GM19043 (cell line): ENCODE data around the gene SYTL2.
"Not testable (repeated sequence)": the region's sequence is repeated elsewhere in the genome, so short reads cannot be mapped to it uniquely, and the experiment has no call there.

Experiments used
- ATAC-seq: cut with Tn5 transposase; IDR thresholded peaks from one replicate; pipeline ENCODE4 v1.9.1; 2021; ENCODE audit warnings: low read depth; ENCODE audit not compliant: unreplicated experiment

SYTL2 gene

GRCh38 chr11:85699957-85700741 lies 110.8 kb downstream of the SYTL2 start:
- peak; percentile 85 for ATAC-seq

- no peak for ATAC-seq
These were observed 112.7 kb downstream of the SYTL2 start for GRCh38 chr11:85698195-85698594.

DNA sequence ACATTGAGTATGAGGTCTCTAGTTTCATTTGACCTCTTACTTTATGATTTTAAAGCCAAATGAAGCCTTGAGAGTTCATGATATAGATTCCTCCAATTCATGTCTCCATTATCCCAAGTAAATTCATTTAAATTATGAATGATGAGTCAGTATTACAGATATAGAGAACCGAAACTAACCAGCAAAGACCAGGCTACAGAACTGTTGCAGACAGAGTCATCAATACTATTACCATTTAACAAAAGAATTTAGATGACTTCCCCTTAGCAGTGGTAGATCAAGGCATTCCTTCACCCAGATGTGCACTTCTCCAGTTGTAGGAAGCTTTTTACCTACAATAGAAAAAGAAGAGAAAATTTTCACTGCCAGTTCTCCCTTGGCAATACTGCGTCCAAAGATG lies 113.2 kb downstream of the SYTL2 start:
- no peak for ATAC-seq

- no peak for ATAC-seq
These were observed 115.4 kb downstream of the SYTL2 start for GRCh38 chr11:85695546-85695945.

DNA sequence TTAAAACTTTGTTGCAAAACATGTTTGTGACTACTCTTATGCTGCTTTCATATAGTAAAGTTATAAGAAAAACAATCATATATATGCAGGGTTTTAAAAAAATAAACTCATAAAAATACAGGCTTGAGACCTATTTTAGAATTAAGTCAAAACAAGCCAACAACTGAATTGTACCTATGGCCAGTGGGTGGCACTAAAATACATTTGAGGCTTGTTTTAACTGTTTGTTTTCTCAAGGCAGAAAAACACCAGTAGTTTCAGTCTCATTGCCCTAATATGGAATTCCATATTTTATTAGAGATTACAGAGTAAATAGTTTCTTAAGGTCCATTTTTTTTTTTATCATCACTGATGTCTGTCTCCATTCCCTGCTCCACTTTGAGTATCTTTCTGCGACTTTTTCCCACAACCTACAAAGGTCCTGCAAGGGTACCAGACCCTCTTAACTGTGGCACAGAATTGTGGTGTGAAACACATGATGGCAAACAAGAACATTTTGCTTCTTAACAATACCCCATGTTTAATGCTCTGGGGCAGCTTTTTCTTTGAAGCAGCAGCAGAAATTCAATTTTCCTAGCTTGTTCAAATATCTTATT lies 116.5 kb downstream of the SYTL2 start:
- ATAC-seq, result no peak

DNA sequence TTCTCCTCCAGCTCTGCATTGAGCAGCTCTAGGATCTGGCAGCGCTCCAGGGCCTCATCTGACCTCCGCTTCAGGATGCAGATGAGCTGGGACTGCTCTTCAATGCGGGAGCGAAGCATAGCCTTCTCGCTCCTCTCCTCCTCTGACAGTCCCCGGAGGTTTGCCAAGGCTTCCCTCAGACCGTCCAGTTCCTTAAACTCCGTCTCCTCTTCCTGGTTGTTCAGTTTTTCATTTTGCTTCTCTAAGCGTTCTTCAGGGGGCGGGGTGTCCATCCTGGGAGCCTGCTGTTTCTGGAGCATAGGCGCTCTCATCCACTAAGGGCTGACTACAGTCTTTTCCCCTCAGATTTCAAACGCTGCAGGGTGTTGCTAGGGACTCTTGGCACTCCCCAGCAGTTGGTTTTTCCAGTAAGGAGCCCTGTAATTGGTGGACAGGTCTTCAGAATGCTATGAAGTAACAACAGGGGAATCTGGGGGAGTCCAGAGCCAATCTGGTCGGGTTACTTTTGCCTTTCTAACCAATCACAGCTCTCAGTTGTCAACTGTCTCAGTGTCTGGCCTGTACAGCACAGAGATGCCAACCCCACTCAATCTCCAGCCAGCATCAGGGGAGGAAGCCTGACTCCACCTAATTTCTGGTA lies 125.0 kb downstream of the SYTL2 start, which contains the start of gene CCDC89:
Gene CCDC89, minus strand, starts transcription at position 376 of the 640 bp plus-strand sequence. Its CDS starts 65 bp downstream, at position 311.
- no peak for ATAC-seq

DNA sequence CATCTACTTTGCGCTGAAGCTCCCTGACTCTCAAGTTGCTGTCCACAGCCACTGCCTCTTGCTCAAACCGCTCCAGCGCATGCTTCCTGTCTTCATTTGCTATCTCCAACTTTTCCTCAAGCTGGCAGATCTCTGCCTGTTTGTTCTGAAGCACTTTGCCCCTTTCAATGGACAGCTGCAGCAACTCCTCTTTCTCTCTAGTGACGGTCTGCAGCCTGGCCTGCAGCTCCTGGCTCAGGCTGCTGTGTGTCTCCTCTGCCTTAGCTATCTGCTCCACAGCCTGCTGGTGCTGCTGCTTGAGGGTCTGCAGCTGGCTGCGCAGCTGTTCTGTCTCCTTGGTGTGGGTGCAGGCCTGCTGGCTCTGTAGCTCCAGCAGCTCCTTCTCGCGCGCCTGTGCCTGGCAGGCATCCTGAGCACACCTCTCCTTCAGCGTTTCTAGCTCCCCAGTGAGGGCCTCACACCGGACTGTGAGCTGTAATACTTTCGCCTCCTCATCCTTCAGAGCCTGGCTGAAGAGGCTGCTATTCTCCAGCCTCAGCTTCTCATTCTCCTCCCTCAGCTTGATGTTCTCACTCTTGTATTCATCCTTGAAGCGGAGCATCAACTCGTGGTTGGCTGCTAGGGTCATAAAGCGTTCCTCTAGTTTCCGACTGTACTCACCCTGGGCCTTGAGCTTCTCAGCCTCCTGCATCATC lies 125.7 kb downstream of the SYTL2 start:
- no peak for ATAC-seq

DNA sequence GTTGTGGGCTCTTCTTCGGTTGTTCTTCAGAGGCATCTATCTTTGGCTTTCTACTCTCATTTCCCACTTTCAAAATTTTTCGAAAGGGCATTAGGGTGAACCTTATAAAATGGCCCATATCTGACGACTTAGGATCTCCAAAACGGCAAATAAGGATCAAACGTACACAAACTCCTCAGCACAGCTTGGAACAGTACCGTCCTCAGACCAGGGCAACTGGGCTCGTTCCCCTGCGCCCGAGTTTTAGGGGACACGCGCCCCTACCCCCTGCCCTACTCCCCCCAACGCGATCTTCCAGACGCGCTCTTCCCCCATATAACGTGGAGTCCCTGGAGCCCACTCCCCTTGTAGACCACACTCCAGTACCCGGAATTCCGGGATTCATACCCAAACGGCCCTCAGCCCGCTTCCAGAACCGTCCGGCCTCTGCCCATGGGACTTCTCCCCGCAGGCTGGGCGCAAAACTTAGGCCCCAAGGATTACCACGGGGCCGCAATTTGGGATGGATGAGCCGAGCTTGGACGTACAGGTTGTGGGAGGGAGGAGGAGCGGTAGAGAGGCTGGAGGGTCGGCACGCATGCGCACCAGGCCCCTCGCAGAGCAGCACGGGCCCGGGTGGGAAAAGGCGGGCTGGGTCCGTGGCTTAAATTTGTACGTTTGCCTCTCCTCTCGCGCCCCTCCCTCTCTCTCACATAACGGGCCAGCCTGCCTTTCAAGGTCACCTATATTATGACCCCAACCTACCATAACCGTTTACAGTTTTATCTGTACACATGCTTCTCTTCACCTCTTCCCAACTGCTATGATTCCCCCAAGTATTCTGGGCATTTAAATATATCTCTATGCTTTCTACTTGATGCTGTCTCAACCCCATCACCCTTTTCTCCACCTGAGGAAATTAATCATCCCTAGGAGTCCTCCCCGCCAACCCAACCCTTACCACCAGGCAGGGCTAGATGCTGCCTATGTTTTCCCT lies 128.3 kb downstream of the SYTL2 start:
- ATAC-seq, result peak; percentile 62

GRCh38 chr11:85680897-85681296 lies 130.0 kb downstream of the SYTL2 start:
- no peak for ATAC-seq

- no peak for ATAC-seq
These were observed 131.4 kb downstream of the SYTL2 start for GRCh38 chr11:85679576-85679975.

GRCh38 chr11:85673393-85673792 lies 137.5 kb downstream of the SYTL2 start:
- ATAC-seq, result no peak

GRCh38 chr11:85672105-85672902 lies 138.6 kb downstream of the SYTL2 start:
- ATAC-seq, result no peak

GRCh38 chr11:85670949-85671663 lies 139.8 kb downstream of the SYTL2 start:
- ATAC-seq, result not testable (repeated sequence)

GRCh38 chr11:85668157-85668556 lies 142.8 kb downstream of the SYTL2 start:
- no peak for ATAC-seq

DNA sequence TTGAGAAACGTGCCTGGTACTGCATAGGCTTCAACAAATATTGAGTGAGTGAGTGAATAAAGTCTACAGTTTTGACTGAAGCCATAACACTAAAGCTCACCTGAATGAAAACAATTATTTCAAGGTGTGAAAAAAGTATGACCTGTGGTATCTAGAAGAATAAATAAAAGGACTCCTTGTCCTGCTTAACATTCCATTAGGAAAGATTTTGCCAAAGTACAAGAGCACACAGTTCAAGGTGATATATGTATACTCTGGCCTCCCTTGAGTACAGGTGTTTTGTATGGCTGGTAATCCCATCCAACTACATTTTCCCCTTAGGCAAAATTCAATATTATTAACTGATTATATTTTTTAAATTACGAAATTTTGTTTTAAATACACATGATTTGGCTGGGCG lies 144.3 kb downstream of the SYTL2 start:
- ATAC-seq, result no peak

- ATAC-seq, result no peak
These were observed 145.2 kb downstream of the SYTL2 start for GRCh38 chr11:85665733-85666132.

- peak; percentile 91 for ATAC-seq
These were observed 146.1 kb downstream of the SYTL2 start, which contains the start of gene CREBZF for GRCh38 chr11:85664615-85665481. TSS of gene CREBZF (minus strand) at chr11:85665129. CDS start at chr11:85664875, 254 bp downstream.
